D341Med (cell line): ENCODE data around the gene SFXN5.

Source experiments
- DNase-seq: peaks from one replicate; pipeline ENCODE4 v3.0.0; 2012; ENCODE audit warnings: low spot score

The SFXN5 gene

DNA sequence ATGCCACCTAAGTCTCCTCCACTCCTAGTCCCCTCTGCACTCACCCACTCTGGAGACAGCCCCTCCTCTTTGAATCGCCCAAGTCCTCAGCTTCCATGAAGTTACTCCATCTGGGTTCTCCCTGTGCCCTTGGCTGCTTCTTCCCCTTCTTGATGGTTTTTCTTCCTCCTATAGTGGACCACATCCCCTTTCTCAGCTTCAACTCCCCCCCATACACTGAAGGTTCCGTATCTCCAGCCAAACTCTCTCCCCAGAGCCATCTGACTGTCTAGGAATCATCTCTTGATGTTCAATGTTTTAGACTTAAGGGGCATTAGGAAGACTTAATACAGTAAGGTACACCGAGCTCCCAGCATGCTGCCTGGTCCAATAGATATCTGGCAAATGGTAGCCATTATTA is 114.6 kb downstream of the SFXN5 start:
- no peak for DNase-seq

DNA sequence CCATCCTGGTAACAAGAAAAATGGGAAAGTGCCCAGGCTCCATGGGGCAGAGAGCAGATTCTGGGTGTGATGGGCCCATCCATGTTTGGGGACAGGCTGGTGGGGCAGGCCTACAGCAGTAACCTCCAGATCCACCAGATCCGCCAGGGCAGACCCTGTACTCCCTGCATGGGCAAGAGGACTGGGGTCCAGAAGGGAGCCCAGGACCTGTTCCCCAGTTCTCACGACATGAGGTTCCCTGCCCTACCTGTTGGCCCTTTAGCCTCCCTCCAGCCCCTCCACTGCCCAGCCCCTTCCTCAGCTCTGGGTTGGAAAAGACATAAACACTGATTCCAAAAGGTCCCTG is 115.5 kb downstream of the SFXN5 start:
- no peak for DNase-seq

DNA sequence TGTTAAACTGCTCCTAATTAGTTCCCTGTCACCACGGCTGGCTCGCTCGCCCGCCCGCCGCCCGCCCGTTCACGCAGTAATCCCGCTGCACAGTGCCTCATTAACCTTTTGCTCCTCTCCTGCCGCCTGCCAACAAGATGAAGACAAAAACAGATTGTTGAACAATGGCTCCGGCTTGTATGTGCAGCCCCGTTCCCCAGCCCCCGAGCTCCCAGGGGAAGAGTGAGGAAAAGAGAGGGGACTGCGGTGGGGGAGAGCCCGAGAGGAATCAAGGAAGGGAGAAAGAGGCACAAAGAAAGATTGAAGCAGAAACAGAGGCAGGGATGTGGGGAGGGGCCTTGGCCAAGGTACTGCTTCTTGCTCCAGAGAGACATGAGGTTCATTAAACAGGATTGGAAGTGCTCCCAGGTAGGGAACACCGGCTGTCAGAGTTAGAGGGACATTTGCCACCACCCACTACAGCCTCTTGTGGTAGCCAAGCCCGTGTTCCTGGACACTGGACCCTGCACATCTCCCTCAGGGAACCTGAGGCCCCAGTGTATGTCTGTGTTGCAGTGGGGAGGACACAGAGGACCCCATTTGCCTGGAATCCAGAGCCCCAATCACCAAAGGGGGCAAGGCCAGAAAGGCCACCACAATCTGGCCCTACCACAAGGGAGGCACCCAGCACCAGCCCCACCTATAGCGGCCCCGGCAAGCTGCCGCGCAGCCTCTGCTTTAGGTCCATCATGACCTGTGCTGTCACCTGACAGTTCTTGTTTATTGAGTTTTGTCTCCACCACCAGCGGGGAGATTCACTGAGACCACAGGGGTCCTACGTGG is 116.1 kb downstream of the SFXN5 start:
- no peak for DNase-seq

DNA sequence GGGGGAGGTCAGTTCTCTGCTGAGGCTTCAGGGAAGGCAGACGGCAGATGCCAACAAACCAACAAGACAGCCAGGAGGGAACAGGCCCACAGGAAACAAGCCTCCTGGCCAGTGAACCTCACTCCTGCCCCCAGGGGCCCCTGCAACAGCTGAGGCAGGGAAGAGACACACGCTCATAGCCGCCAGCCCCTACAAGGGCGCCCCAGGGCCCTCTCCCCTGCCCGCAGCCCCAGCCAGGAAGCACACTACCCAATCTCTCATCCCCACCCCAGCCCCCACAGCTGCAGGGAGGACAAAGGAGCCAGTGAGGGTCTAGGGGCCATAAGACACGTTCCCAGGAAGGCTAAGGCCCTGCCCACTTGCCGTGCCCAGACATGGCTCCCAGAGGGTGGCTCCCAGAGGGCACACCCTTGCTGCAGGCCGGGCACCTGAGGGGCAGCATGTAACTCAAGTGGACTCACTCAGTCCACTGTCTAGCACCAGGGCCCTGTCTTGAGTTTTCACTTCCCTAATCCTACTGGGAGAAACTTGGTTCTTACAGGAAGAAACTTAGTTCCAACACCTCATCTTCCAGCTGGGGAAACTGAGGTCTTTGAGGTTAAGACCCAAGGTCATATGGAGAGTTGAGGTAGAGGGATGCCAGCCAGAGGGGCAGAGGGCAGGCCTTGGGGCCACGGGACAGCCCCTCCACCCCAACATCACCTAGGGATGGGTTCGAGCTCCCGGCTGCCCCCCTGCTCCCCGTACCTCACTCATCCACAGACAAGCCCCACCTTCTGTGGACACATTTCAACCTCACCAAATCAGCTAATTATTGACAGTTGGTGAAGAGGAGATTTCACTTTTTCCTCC is 116.9 kb downstream of the SFXN5 start:
- DNase-seq, result no peak

DNA sequence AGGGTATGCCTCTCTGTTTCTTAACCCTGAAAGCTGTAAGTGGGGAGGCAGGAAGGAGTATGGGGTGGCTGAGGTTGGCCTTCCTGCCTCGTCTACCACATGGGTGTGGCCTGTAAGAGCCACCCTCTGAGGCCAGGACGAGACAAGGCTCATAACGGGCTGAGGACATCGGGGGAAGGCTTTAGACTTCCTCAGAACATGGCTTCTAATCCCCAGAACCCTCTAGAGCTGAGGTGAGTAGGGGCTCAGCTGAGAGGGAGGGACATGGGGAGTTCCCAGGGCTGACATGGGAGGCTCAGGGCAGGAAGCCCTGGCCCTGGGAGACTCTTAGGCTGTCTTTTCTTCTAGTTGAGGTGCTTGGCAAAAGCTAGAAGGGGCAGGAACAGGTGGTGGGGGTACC is 117.5 kb downstream of the SFXN5 start:
- DNase-seq, result no peak

DNA sequence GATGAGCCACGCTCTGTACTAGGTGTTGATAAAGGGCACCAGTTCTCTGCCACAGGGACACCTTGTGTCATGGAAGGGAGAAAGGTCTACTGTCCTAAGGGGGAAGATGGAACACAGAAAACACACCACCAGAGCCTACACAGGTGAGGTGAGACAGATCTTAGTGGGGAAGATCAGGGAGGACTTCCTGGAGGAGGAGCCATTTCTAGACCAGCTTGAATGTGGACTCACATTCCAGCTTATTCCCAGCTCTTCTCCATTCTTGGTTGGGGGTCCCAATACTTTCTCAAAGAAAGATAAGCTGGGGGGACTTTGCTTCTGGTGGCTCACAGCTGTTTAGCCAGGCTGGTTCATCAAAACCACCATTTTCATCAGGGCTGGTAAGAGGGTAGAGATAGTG is 118.0 kb downstream of the SFXN5 start:
- no peak for DNase-seq

DNA sequence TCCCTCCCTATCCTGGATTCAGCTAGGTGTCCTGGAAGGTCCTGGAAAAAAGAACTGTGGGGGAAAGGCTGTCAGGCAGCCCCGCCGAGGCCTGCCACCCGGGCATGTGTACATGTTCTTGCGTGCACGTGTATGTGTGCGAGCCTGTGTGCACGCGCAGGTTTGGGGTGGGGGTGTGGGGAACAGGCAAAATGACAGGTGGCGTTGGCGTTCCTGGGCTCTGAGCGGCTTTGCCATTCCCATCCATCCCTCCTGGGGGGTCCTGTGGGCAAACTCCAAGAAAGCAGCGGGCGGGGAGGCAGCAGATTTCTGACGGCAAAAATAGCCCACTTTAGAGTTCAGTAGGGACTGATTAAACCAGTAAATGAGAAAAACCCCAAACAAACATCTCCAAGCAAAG is 118.6 kb downstream of the SFXN5 start:
- DNase-seq, result no peak

DNA sequence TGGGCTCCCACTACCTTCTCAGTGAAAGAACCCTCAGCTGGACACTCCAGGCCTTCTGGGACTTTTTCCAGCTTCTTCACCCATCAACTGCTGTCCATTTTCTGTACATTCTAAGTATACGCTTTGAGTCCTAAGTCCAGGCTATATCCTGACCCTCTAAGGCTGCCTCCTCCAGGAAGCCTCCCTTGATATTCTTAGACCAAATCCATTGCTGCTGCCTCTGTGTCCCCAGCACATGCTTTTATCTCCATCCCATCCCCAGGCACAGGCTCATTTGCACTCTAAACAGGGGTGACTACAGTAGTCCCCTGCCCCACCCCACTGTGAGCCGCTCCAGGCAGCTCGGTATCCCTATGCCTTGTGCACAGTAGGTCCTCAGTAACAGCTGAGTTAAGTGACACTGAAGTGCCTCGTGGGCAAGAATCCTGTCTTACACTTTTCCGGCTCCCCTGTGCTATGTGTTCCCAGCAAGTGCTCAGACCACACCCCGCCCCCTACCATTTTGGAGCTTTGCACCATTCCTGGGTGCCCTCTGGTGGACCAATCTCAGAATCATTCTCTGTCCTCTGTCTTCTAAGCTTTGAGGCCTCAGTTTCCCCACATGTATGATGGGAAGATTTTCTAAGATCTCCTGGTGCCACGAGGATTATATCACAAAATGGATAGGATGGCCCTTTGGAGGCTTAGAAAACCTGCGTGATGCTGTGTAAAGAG is 119.2 kb downstream of the SFXN5 start:
- no peak for DNase-seq

DNA sequence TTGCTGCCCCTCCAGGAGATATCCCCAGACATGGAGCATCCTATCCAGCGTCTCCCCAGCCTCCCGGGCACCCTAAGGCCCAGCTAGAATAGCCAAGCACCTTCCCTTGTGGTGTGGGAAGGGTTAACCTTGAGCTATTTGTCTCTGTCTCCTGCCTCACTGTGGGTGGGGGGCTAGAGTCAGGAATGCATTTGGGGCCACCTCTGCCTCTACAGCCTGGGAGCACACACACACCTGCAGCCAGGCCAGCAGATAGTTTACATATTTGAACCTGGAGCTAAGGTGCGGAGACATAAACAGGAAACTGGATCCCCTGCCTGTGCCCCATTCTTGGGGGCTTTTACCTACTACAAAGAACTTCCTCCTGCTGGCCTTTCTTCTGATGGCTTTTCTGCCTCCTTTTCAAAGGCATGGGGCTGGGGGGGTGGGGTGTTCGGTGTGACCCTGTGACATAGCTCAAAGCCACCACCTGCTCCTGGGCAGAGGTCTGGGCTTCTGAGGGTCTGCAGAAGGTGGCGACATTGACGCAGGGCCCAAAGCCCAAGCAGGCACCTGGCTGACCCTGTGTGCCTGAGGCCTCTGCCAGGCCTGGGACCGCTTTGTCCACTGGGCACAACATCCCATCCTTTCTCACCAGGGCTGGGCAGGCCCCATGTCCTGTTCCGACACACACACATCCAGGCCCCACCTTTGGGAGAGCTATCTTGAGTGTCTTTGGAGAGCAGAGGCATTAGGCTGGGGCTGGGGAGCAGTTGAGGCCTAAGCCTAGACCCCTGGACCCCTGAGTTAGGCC is 120.0 kb downstream of the SFXN5 start:
- no peak for DNase-seq

DNA sequence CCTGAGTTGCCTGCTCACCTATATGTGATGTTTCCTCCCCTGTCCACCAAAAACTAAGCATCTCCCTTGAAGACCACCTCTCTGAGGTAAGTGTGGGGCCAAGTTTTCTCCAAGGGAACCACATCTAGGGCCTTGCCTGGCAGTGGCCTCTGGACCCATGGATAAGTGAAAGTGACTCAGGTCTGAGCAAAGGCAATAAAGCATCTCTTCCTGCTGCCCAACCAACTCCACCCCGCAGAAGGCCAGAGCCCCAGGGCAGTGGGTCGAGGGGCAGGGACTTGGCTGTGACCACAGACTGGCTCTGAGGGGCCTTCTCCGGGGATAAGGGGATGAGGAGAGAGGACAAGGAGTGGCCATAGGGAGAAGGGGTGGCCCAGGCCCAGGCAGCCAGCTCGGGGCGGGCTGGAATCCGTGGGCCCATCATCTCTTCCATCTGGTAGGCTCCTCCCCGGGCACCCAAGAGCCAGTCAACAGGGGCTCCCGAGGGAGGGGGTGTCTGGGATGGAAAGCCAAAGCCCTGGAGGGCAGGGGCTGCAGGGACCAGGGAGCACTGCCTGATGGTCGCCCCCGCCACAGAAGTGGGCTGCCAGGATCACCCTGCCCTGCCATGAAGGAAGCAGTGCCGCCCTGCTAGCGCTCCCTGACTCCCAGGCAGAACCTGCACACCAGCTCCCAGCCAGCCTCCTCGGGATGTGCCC is 120.8 kb downstream of the SFXN5 start:
- no peak for DNase-seq

DNA sequence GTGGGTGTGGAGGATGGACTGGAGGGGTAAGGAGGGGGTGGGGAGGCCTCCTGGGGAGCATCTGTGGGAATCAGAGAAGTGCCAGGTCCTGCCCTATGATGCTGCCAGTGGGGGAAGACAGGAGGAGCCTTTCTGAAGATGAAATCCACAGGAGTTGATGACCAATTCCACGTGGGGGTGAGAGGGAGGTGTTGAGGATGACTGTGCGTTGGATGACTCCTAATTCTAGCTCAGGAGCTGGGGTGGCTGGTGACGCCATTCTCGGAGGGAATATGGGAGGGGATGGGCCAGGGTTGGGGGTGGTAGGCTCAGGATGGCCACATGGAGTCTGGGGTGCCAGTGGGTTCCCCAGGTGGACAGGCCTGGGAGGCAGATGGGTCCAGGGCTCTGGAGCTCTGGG is 121.9 kb downstream of the SFXN5 start:
- no peak for DNase-seq

DNA sequence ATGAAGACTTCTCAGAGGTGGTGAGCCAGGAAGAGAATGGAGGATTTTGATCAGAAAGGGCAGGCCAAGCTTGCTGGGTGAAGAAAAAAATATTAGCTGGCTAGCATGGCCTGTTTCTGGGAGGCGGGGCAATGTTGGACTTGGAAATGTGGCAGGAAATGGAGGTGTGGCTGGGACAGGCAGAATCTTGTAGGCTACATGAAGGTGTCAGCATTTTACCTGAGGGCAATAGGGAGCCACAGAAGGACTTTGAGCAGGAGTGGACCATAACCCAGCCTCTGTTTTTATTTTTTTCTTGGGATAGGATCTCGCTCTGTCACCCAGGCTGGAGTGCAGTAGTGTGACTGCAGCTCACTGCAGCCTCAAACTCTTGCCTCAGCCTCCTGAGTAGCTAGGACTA is 122.5 kb downstream of the SFXN5 start:
- DNase-seq, result no peak

DNA sequence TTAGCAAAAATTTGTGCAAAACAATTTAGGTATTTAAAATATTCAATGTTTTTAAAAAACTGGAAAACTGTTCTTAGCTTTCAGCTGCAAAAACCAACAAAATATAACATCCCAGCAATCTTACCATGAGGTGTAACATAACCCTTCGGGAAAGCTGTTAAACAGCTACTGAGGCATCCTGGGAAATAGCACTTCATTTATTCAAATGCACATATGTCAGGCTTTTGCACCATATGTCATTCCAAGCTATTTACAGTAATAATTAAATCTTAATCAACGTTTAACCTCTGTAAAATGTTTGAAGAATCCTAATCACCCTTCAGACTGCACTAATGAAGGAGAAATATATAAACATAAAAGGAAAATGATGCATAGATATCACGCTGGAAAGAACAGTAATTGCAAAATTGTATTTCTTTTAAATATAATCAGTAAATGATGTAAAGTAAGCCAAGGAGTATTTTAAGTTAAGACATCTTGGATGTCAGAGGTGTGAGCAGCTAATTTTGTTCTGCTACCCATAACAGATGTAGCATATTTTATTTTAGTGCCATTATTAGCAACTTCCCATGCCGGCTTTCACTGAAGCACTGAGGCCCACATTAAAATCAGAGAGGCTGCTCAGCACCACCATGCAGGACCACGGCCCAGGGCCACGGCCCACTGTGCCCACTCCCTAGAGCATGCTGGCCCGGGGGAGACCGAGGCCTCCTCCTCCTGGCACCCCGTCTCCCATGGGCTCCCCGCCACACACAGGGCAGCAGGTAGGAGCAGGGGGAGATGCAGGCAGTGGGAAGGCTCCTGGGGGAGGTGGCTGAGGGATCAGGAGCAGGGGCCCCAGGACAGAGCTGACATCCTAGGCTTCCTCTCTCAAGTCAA is 123.3 kb downstream of the SFXN5 start:
- no peak for DNase-seq

DNA sequence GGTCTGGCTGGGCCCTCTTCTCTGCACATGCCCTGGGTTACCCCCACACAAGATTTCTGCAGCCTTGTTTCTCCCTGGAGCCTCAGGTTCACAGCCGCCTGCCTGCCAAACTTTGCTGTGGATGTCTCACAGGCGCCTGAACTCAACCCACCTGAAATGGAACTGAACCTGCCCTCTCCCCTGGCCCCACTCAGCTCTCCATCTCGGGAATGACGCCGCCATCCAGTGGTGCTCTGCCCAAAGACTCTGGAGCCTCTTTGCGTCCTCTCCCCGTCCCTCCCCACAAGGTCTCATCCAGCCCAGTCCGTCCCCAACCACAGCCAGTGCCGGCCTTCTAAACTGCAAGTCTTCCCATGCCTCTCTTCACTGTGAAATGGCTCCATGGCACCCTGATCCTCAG is 125.0 kb downstream of the SFXN5 start:
- no peak for DNase-seq

DNA sequence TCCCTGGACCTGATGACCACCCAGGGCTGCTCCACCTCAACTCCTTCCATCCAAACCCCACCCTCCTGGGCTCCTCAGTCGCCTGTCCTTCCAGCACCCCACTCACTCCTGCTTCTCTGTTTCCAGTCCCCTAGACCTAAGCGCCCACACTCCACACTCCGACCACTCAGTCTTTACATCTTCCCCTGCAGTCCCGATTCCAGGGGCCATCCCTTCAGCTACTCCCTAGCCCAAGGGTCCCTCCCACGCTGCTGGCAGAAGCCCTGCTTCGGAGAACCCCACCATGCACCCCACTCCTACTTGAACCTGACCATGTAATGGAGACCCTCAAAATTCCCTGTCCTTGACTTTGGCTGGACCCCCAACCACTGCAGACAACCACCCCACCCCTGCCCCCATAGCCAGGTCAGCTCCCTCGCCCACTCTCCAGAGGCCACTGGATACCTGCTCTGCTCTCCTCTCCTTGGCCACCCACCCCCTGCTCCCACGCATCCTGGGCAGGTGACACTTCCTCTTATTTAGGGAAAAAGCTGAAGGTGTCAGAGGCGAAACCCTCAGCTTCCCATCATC is 126.0 kb downstream of the SFXN5 start:
- DNase-seq, result no peak

DNA sequence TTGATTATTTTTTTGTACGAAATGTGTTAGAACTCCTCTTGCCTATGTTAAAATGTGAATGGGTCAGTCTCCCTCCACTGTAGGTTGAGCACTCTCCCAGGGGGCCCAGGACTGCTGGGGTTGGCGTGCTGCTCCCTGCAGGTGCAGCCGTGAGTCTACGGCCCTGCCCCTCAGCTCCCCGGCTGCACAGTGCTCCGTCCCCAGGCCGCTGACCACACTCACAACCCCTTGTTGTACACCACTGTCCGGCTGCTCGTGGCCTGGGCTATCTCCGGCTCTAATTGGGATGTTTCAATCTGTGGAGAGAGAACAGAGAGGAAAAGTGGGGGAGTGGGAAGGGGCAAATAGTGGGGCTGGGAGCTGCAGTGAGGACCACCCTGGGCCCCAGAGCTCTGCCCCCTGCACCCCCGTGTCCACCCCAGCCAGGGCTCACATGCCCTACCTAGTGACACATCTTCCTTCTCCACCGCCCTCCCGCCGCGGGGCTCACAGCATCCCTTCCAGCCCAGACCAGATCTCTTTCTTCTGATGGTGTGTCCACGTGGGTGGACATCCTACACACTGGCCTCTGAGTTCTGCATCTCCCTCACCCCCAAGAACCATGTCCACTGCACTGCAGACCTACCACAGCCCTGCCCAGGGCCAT is 126.6 kb downstream of the SFXN5 start:
- DNase-seq, result no peak

DNA sequence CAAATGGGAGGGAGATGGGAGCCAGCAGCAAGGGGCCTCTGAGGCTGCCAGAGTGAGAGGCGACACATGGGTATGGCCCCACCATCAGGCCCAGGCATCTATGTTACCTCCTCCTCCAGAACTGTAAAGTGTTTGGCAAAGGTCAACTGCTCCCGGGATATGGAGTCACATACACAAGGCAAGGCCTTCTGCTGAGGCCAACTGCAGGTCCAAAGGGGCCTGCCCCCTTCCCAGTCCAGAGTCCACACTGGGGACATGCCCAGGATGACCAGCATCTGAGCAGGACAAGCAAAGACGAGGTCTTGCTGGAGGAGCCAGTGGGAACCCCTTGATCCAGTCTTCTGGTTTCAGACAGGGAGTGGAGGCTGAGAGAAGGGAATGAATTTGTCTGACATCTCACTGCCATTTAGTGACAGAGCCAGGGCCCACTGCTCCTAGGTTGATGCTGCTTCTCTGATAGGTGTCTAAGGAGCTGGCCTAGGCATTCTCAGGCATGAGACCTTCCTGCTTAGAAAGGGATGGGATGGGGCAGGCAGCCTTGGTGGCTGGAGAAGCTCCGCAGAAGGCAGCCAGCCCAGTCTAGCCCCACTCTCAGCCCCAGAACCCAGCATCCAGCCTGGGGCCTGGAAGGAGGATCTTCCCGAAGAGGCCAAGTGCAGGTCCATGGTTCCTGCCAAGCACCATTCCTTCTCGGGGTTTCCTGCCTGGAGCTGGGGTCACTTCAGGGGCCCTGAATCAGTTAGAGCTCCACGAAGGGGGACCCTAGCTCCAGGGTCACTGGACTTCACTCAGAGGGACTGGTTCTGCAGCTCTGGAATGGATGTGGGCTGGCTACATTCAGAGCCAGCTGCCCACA is 127.7 kb downstream of the SFXN5 start:
- DNase-seq, result no peak

DNA sequence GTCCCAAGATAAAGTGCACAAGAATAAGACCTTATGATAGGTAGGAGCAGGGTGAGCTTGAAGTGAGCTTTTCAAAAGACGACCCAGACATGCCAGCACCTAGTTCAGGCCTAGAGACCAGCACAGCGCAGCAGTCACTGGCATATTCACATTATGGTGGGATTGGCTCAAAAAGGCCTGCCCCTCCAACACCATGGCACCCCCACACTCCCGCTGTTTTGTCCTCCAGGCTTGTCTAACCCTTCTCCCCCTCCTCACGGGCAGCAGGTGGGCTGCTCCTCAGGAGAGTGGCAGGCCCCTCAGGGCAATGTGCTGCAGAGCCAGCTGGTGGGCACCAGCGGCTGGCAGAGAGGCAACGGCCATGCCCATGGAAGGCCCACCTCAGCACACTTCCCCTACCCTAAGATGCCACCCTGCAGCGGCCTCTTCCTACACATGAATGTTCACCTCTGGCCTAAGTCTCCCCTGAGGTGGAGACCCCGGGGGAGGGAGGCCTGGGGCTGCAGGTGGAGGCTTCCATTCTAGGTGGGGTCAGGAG is 128.6 kb downstream of the SFXN5 start:
- no peak for DNase-seq
